Measurements from ENCODE around the gene TRERF1. TPM values are rescaled to one million over a fixed set of nuclear protein-coding genes. Genes with fewer than 3 reads are reported as not detected.

TRERF1 gene
- total RNA-seq, 1 donor: 10.8 TPM

DNA sequence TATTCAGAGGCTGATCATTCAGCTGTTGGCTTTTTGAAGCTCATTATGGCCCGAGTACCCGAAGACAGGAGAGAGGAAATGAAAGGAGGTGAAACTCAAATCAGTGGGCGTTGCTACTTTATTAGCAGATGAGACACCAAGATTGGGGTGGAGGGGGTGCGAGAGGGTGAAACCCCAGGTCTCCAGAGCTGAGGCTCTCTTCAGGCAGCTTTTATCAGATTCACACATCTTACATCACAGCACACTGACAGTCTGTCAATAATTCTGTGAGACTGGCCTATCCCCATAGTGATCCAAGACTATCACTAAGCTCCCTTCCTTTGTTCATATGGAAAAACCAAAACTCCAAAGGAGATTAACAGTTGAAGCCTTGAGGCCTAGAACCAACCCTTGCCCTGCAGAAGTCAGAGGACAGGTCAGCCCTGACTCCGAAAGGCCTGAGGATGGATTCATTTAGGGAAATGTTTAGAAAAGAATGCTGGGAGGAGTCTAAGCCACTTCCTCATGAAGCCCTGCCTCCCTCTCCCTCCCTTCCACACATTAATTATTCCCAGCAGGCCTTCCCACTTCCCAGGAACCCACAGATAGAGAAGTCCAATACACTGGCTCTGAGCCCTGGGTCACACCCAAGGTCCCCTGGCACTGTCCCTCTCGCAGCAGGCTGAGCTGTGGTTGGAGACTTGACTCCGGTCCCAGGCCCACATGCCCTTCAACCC, 23.2 kb downstream of the TRERF1 start:
- DNase-seq (ENCODE audit: low read depth in 2 of 3, low spot score in 2 of 3): no peak

DNA sequence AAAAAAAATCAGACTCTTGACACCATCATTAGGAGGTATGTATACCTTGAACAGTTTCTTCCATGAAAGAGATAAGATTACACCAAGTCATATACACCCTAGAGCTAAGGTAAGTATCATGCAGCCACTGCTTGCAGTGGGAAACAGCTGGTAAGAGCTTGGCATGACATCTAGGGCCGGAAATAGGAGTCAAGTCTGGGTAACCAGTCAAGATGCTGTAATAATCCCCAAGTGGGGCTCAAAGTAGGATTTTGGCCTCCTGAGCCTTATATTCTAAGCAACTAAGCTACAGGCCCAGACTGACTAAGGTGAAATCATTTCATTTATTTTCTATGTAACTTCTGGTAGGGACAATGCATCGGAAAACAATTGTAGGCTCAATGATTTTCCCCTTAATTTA, 23.9 kb downstream of the TRERF1 start:
- no peak for DNase-seq (ENCODE audit: low read depth in 2 of 3, low spot score in 2 of 3)

DNA sequence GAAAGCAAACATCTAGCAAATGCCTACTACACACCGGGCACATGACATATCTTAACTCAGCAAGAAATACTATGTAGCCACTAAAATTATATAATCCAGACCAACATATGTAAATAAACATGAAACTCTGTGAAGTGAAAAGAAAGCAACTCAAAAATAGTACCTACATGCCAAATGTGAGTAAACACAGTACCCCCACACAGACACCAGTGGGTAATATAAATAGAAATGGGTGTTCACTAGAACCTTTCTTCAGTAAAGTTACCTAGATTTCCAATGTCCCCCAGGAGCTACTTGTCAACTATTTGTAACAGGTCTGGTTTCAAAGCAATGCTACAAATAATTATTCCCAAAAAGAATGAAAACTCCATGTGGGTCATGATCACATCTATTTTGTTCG, 25.5 kb downstream of the TRERF1 start:
- DNase-seq (ENCODE audit: low read depth in 2 of 3, low spot score in 2 of 3): no peak

DNA sequence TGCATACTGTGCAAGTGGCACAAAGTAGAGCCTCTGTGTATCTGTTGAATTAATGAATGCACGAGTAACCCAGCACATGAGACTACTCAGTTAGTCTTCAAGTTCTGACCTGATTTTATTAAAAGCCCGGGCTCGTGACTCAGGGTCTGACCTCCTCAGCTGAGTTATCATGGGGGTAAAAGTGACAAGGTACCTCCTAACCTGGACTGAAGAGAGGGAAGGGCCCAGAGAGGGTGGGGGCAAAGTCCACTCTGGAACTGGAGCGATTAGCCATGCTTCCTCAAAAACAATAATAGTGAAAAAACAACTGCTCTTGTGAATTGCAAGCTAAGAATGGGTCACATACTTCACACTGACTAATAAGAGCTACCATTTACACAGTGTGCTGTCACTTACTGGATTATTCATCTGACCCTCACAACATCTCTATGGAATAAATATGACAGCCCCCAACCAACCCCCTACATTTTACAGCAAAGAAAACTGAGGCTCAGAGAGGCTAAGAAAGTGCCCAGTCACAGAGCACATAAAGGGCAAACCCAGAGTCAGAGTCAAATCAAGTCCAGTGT, 26.7 kb downstream of the TRERF1 start:
- no peak for DNase-seq (ENCODE audit: low read depth in 2 of 3, low spot score in 2 of 3)

DNA sequence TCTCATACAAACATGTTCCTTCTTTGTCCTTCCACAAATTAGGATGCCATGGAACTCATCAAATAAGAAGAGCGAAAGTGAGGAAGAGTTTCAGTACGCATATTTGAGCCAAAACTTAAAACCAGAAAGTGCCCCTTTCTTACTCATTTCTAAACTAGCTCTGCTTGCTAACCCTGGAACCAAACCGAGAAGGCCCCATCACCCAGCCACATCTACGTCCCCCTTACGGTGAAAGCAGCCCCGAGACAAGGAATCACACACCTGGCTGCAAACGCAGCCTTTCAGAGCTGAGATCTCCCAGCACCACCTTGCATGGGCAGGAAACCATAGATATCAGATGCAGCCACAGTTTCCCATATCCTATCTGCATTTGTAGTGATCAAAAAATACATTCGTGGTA, 28.5 kb downstream of the TRERF1 start:
- peak in 1 of 3 donors; percentile 34 for DNase-seq (ENCODE audit: low read depth in 2 of 3, low spot score in 2 of 3)

DNA sequence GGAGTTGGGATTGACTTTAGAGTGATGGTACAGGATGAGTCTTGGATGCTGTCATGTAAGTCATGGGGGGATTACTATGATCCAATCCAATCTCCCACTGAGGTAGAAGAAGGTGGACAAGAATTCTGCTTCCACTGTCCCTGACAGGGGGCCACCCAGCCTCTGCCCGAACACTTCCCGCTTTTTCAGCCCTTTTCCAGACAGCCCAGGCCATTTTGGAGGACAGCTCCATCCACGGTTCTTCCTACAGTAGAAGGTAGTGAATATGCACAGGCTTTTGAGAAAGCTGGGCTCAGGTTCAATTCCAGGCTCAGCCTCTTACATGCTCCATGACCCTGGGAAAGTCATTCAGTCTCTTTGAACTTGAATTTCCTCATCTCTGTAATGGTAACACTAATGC, 31.0 kb downstream of the TRERF1 start:
- DNase-seq (ENCODE audit: low read depth in 2 of 3, low spot score in 2 of 3): no peak

DNA sequence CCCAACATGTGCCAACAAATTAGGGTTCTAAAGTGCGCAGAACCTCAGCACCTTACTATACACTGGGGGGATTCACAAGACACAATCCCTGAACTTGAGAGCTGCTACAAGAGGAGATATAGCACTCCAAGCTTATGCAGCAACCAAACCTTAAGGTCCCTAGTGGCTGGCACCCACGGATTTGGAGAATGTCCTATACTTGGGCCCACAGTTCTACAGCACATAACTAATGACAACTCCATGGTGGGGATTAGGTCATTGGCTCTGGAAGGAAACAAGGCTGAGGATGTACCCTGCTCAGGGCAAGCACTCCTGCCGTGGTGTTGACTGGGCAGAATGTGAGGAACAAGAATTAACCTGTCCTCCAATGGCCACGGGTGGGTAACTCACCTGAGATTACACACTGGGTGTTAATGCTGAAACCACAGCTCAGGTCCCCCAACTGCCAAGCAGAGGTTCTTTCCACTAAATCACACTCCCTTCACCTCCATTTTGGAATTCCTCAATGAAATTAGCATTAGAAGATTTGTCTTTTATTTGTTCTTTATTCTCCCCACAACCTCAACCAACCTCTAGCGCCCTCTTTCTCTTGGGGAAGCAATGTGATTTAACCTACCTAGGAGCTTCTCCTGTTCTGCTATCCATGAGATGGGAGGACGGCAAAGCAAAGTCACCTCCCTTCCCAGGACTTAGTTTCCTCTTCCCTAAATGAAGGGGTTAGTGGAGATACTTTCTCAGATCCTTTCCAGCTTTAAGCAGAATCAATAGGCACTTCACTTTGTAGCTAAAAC, 32.0 kb downstream of the TRERF1 start:
- no peak for DNase-seq (ENCODE audit: low read depth in 2 of 3, low spot score in 2 of 3)

DNA sequence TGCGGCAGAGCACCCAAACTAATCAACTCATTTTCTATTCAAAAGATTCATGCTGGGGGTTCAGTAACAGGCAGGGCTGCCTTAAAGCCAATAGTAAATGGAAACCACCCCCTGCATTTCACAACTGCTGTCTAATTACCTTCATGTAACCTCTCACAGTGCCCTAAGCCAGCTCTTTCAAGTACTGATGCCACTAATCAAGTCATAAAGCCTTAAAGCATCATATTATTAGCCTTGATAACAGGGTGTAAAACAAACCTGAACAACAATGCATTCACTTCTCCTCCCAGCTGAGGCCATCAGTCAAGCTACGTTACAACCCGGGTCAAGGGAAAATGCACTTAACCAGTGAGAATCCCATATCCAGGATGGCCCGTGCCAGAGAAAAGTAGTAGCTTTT, 33.0 kb downstream of the TRERF1 start:
- no peak for DNase-seq (ENCODE audit: low read depth in 2 of 3, low spot score in 2 of 3)

DNA sequence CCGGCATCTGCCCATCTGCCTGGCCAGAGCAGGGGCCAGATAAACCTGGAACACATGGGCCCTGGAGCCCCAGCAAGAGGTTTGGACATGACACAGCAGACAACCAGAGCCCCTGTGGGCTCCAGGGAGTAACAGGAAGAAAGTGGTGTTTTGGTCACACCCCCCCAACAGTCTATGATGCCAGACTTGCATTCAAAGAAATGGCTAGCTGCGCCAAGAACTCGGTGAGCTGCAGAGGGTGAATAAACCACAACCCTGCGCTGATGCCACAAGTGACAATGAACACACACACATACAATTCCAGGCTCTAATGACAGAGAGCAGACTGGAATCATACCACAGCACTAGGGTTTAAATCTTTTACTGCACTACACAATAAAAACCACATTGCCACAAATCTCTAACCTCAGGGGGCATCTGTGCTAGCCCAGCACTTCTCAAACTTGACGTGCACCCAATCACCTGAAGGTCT, 34.0 kb downstream of the TRERF1 start:
- DNase-seq (ENCODE audit: low read depth in 2 of 3, low spot score in 2 of 3): peak in 2 of 3 donors; percentile 40 to 68

DNA sequence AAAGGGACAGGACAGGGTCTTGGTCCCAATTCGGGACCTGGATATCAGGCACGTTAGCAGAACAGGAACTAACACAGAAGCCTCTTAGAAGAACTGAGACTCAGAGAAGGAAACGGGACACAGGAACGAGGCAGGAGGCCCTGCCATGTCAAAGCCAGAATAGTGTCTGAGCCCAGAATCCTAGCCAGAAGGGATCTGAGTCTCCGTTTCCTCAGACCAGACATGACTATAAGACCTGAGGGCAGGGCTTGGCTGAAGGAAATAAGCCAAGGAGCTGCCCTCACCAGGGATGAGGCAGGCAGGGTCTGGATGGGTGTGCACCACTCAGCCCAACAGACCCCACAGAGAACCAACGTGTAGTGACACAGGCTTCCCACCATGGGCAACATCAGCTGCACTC, 40.3 kb downstream of the TRERF1 start:
- no peak for DNase-seq (ENCODE audit: low read depth in 2 of 3, low spot score in 2 of 3)

DNA sequence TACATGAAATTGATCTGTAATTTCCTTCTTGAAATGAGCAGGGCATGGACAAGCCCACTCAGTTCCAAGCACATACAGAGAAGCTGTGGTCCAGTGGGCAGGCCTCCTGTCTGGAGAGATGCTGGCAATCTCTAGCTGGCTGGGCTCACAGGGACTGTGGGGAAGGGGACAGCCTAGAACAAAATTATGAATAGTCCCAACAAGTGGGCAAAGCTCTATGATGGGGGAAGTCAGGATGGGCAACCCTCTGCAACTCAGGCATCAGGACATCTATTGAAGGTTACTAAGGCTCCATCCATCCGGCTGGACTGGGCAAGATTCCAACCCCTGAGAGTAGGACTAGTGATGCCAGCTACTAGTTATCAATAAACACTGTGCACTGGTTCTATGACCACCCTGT, 40.9 kb downstream of the TRERF1 start:
- DNase-seq (ENCODE audit: low read depth in 2 of 3, low spot score in 2 of 3): no peak

DNA sequence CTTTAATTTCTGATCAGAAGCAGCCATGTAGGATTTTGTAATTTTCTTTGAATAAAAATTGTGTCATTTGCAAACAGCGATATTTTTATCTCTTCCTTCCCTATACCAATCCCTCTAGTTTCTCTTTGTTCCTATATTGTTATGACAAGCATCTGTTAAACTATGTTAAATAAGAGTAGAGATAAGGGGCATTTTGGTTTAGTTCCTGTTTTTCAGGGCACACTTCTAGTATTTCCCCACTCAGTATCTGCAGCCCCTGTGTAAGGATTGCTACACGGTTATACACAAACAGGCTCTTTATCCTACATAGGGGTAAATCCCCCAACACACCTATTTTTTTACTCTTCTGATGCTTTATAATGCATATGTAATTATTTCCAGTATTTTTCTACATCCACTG, 42.1 kb downstream of the TRERF1 start:
- DNase-seq (ENCODE audit: low read depth in 2 of 3, low spot score in 2 of 3): peak in 1 of 3 donors; percentile 66

DNA sequence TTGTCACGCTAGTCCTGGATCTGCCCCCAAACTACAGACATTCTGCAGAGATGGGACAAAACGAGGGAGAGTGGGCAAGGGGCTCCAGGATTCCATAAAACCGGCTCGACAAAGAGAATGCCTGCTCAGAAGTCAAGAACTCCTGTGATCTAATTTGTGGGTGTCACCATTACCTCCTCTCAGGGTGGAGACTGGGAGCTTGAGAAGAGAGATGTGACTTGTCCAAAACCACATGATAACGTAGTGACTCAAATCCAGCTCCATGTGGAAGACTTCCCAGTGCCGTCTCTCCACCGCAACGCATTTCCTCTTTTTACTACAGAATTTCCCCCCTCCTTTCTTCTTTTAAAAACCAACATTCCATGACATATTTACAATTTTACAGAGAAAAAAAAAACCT, 44.3 kb downstream of the TRERF1 start:
- DNase-seq (ENCODE audit: low read depth in 2 of 3, low spot score in 2 of 3): no peak

DNA sequence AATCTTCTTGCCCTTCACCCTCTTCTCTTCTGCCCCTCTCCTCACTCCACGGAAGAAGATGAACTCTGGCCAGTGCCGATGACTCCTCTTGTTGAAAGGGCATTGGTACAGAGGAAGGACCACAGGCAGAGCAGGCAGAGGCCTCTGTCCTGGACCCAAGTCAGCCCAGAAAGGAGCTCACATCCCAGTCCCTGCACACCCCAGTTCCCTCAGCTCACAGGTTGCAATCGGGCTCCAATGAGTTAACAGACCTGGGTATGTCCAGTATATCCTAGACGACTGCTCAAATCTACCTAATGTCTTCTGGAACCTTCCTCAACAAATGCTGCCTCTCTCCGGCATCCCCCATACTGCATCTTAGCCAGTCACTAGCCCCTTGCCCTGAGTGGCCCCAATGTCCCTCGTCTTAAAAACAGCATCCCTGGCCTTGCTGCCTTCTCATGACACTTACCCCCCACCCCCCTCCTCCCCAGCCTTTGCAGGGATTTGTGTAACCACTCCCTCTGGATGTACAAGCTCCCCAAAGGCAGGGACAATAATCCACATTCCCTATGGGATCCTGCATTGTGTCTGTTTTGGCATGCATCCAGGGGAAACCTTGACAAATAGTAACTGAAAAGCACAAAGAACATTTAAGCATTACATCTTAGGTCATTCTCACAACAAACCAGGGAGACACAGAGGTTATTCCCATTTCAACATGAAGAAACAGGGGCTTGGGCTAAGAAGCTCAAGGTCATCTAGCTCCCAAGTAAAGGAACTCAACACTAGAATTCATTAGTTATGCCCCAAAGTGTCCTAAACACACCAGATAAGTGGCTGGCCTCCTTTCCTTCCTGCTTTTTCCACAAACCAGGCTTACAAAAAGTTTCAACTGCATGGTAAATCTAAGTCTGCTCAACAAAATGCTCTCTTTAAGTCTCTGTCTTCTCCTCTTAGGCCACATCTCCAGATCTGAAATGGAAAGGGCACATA, 45.1 kb downstream of the TRERF1 start:
- no peak for DNase-seq (ENCODE audit: low read depth in 2 of 3, low spot score in 2 of 3)

DNA sequence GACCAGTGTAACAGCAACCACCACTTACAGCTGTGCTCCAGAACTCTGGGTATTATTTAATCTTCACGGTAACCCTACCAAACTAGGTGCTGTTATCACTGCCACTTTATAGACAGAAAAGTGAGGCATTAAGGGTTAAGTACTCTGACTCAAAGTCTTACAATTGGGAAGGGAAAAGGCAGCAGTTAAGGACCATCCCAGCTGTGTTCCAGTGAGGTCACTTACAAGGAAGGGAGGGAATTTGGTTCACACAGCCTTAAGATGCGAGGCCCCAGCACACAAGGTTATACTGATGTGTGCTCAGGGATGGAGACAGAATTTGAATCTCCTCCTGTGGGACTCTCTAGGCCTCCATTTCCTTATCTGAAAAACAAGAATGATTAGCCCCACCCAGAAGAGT, 46.7 kb downstream of the TRERF1 start:
- no peak for DNase-seq (ENCODE audit: low read depth in 2 of 3, low spot score in 2 of 3)

DNA sequence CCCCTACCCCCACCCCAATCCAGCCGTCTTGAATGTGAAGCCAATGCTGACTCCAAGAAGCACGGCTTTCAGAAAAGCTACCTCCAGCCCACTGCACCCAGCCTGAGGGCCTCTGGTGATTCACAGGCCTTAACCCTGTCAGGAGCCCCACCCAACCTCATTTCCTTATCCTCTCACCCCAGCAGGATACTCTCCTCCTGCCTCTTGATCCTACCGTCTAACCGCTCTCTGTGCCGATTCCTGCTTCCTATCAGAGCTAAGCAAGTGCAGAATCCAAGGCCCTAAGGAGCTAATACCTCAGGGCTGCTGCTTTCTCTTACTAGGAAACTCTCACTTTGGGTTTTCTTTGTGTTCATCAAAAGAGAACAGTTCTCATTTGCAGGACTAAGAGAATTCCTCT, 47.2 kb downstream of the TRERF1 start:
- no peak for DNase-seq (ENCODE audit: low read depth in 2 of 3, low spot score in 2 of 3)

DNA sequence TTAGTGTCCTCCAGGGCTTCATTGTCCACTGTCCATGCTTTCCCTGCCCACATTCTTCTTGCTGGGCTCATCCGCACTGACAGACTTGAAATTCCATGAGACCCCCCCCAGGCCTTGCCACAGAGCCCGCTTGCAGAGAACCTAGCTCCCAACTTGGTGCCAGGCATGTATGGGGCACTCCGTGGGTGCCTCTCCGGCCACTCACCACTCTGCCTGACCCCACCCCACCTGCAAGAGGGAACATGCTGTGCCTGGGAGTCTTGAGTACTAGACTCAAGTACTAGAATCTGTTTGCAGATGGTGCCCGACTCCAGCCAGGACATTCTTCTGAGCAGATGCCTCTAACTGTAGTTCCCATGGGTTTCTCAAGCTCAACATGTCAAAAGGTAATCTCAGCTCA, 47.9 kb downstream of the TRERF1 start:
- no peak for DNase-seq (ENCODE audit: low read depth in 2 of 3, low spot score in 2 of 3)

DNA sequence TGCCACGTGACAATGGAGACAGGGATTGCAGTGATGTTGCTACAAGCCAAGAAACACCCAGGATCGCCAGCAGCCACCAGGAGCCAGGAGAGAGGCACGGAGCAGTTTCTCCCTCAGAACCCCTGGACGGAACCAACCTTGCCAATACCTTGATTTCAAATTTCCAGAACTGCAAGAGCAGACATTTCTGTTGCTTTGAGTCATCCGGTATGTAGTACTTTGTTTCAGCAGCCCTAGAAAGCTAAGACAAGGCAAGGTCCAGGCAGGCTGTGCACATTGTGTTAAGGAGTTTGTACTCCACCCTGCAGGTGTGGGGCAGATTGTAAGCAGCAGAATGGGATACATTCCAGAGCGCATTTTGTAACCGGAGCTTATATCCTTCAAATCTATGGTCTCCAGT, 48.3 kb downstream of the TRERF1 start:
- DNase-seq (ENCODE audit: low read depth in 2 of 3, low spot score in 2 of 3): no peak

DNA sequence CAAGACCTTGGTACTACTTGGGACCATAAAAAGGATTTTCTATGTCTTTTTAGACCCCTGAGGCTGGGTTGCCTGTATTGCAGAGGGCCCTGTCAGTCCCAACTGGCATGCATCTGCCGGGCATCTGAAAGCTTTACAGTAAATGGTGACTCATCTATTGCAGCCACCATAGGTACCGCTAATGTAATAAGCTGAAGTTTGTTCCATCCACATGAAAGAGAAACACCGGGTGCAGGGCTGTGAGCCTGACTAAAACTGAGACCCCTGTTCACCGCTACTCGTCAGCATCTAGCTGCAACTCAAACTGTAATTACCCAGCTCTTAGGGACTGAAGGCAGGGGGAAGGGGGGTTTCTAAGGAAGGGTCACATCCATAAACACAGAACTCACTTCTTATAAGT, 49.5 kb downstream of the TRERF1 start:
- DNase-seq (ENCODE audit: low read depth in 2 of 3, low spot score in 2 of 3): no peak

DNA sequence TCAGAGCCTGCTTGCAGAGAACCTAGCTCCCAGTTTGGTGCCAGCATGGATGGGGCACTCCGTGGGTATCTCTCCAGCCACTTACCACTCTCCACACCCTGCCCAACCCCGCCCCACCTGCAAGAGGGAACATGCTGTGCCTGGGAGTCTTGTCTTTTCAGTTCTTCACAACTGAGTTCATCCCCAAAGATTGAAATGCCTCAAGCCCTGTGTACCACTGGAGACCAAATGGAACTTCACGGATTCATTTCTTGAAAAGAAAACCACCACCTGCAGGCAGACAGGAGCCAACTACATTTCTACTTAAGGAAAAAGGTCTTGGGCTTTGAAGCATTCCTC, 50.1 kb downstream of the TRERF1 start:
- no peak for DNase-seq (ENCODE audit: low read depth in 2 of 3, low spot score in 2 of 3)
